GM19455 (cell line): Measurements from ENCODE around the gene SLC9A9.

Experiments used
- ATAC-seq: cut with Tn5 transposase; IDR thresholded peaks from one replicate; pipeline ENCODE4 v1.9.1; 2021; ENCODE audit not compliant: unreplicated experiment

SLC9A9 gene

GRCh38 chr3:143375698-143376097, 472.6 kb downstream of the SLC9A9 start:
- no peak for ATAC-seq

GRCh38 chr3:143367171-143367570, 481.1 kb downstream of the SLC9A9 start:
- ATAC-seq: no peak

GRCh38 chr3:143366672-143367071, 481.6 kb downstream of the SLC9A9 start:
- no peak for ATAC-seq

GRCh38 chr3:143363949-143364348, 484.3 kb downstream of the SLC9A9 start:
- ATAC-seq: no peak

- no peak for ATAC-seq
Observed at GRCh38 chr3:143363276-143363675, 485.0 kb downstream of the SLC9A9 start.

GRCh38 chr3:143362115-143362991, 485.9 kb downstream of the SLC9A9 start:
- ATAC-seq: no peak

- ATAC-seq: no peak
Observed at GRCh38 chr3:143361589-143361988, 486.7 kb downstream of the SLC9A9 start.

GRCh38 chr3:143360244-143360643, 488.0 kb downstream of the SLC9A9 start:
- ATAC-seq: no peak

- no peak for ATAC-seq
Observed at GRCh38 chr3:143358793-143359491, 489.3 kb downstream of the SLC9A9 start.

GRCh38 chr3:143358155-143358792, 490.0 kb downstream of the SLC9A9 start:
- ATAC-seq: no peak

- ATAC-seq: no peak
Observed at GRCh38 chr3:143357700-143358099, 490.6 kb downstream of the SLC9A9 start.

GRCh38 chr3:143356839-143357238, 491.4 kb downstream of the SLC9A9 start:
- no peak for ATAC-seq

GRCh38 chr3:143354342-143354741, 493.9 kb downstream of the SLC9A9 start:
- no peak for ATAC-seq

GRCh38 chr3:143352850-143353550, 495.3 kb downstream of the SLC9A9 start:
- ATAC-seq: no peak

GRCh38 chr3:143351895-143352608, 496.2 kb downstream of the SLC9A9 start:
- ATAC-seq: no peak

GRCh38 chr3:143351354-143351753, 496.9 kb downstream of the SLC9A9 start:
- ATAC-seq: no peak

- ATAC-seq: no peak
Observed at GRCh38 chr3:143349455-143349854, 498.8 kb downstream of the SLC9A9 start.

GRCh38 chr3:143348486-143349327, 499.6 kb downstream of the SLC9A9 start:
- ATAC-seq: no peak

GRCh38 chr3:143344516-143345165, 503.6 kb downstream of the SLC9A9 start:
- ATAC-seq: no peak
